WTC11 (cell line): ENCODE data around the gene STON2.

Experiments used
- CTCF ChIP-seq: fragments of 200-600 bp; IDR thresholded peaks from 2 replicates; pipeline ENCODE4 v1.8.0; 2022; ENCODE audit warnings: antibody characterized with exemption
- E2F4 ChIP-seq: sonication (generic); formaldehyde crosslinking; IDR thresholded peaks from 2 replicates; pipeline ENCODE4 v1.8.1; 2022; ENCODE audit warnings: low read depth, mild to moderate bottlenecking, moderate library complexity, missing genetic modification reagents, borderline replicate concordance
- ELF4 ChIP-seq: sonication (generic); formaldehyde crosslinking; IDR thresholded peaks from 2 replicates; pipeline ENCODE4 v1.8.1; 2022; ENCODE audit warnings: low read depth, mild to moderate bottlenecking, moderate library complexity, missing genetic modification reagents
- ETV6 ChIP-seq: sonication (generic); formaldehyde crosslinking; IDR thresholded peaks from 2 replicates; pipeline ENCODE4 v1.8.1; 2022; ENCODE audit warnings: mild to moderate bottlenecking, missing genetic modification reagents
- FOXK1 ChIP-seq: sonication (generic); formaldehyde crosslinking; IDR thresholded peaks from 2 replicates; pipeline ENCODE4 v1.8.0; 2022; ENCODE audit warnings: mild to moderate bottlenecking, moderate library complexity, missing genetic modification reagents
- FOXP1 ChIP-seq: sonication (generic); formaldehyde crosslinking; IDR thresholded peaks from 2 replicates; pipeline ENCODE4 v1.8.0; 2022; ENCODE audit warnings: missing genetic modification reagents, mild to moderate bottlenecking, moderate library complexity, borderline replicate concordance
- SMAD3 ChIP-seq: sonication (generic); formaldehyde crosslinking; IDR thresholded peaks from 2 replicates; pipeline ENCODE4 v1.8.0; 2022; ENCODE audit warnings: missing genetic modification reagents, mild to moderate bottlenecking, borderline replicate concordance
- ZNF121 ChIP-seq: sonication (generic); formaldehyde crosslinking; IDR thresholded peaks from 2 replicates; pipeline ENCODE4 v1.8.0; 2023; ENCODE audit warnings: missing genetic modification reagents
- TF ChIP-seq, protein P1 (sequence below): fragments of 250-450 bp; sonication (Bioruptor Pico); IDR thresholded peaks from 2 replicates; pipeline ENCODE4 v2.1.2; 2022; ENCODE audit warnings: mild to moderate bottlenecking, moderate library complexity

GRCh38 chr14:81441626-81442134 lies 41.6 kb upstream of the STON2 start:
- TF ChIP-seq CTCF (no peak), ELF4 (CRISPR knock-in tag) (no peak), SMAD3 (CRISPR knock-in tag) (no peak), ZNF121 (CRISPR knock-in tag) (no peak), FOXK1 (no peak), E2F4 (CRISPR knock-in tag) (no peak), ETV6 (CRISPR knock-in tag) (no peak), FOXP1 (no peak)
- TF ChIP-seq, protein P1, sequence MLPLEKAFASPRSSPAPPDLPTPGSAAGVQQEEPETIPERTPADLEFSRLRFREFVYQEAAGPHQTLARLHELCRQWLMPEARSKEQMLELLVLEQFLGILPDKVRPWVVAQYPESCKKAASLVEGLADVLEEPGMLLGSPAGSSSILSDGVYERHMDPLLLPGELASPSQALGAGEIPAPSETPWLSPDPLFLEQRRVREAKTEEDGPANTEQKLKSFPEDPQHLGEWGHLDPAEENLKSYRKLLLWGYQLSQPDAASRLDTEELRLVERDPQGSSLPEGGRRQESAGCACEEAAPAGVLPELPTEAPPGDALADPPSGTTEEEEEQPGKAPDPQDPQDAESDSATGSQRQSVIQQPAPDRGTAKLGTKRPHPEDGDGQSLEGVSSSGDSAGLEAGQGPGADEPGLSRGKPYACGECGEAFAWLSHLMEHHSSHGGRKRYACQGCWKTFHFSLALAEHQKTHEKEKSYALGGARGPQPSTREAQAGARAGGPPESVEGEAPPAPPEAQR (CRISPR knock-in tag): no peak
